A549 treated with AZD9567 at 1 μM for 4 hours (cell line): ENCODE measurements around the gene CHMP3. TPM values are rescaled to one million over a fixed set of nuclear protein-coding genes. Genes with fewer than 3 reads are reported as not detected.

Source experiments
- total RNA-seq: library from RNA; stranded (reverse); fragments of 200-300 nt; extraction: Qiagen RNA extraction; gene quantifications from 5 replicates; pipeline ENCODE4 v1.2.3, GENCODE V29; 2022; ENCODE audit not compliant: insufficient read depth

The CHMP3 gene
- 117 to 134 TPM (median 123 TPM) in 5 replicates for total RNA-seq

GRCh38 chr2:86562922-86563649 lies at the start of gene CHMP3:
Gene CHMP3 (minus strand): TSS chr2:86563443. CDS start chr2:86563348, 95 bp downstream.

Other genes with a start within 250 kb of the CHMP3 start
- 0.72 to 1.4 TPM (median 0.79 TPM) in 4 of 5 replicates, not detected in the other for gene REEP1, start 225.8 kb downstream of the CHMP3 start, total RNA-seq
- gene KDM3A, start 122.1 kb downstream of the CHMP3 start, total RNA-seq = 18.0 to 40.2 TPM (median 24.4 TPM) in 5 replicates
- gene RNF103, start 60.4 kb upstream of the CHMP3 start, total RNA-seq = 47.2 to 56.3 TPM (median 55.3 TPM) in 5 replicates
- 20.5 to 26.3 TPM (median 23.3 TPM) in 5 replicates for gene RMND5A, start 156.8 kb upstream of the CHMP3 start, total RNA-seq
- gene CD8A, start 227.5 kb upstream of the CHMP3 start, total RNA-seq = 0.30 to 0.38 TPM (median 0.35 TPM) in 4 of 5 replicates, not detected in the other